NCI-H1417 treated with DMSO at 0.1 percent for 48 hours (cell line): Measurements from ENCODE around the gene TMEM236.
"Not testable (repeated sequence)": the region's sequence is repeated elsewhere in the genome, so short reads cannot be mapped to it uniquely, and the experiment has no call there.

ENCODE experiments used
- DNase-seq: peaks from one replicate; lab custom pipeline; 2025; lab: John Stamatoyannopoulos, UW

Gene TMEM236, protein sequence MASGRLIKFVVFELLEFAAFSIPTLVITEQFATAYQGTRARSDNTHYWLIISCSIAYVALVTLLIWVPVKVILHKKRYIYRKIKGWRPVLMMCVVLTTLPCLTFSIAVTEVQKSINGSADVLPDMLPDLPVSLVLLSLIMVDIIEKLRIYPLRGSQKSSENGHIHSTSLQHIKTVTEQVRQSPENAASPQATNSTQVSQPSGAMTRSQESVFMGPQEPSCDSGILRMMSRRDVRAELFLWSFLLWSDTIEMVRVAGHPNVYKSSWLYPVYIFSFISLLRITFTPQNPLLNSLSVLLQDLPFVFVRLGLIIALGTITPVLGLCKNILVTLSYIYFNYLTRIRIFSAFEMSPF

DNA sequence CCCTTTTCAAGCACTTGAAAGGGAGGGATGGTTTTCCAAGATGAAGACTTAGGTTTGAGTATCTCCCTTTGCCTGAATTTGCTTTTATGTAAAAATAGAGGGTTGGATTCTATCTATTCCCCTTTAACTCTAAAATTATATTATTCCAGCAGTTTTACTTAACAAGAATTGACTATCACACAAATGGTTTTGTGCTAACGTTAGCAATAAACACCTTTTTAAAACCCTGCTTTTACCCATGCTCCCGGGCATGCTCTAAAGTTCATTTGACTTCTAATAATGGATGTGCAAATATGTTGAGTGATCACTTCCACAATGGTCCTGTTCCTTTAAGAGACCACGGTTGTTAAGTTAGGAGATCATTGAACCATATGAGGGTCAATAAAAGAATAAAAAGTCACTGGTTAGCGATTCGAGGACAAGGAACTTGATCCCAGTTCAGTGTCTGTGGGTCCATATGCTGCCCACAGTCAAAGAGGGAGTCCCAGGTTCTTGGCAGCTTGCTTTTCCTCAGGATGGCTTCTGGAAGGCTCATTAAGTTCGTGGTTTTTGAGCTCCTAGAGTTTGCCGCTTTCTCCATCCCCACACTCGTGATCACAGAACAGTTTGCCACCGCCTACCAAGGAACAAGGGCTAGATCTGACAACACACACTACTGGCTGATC lies at the start of gene TMEM236:
Gene TMEM236, plus strand, starts transcription at position 421 of the 665 bp plus-strand sequence. Its CDS starts 95 bp downstream, at position 516.
- DNase-seq, result no peak

DNA sequence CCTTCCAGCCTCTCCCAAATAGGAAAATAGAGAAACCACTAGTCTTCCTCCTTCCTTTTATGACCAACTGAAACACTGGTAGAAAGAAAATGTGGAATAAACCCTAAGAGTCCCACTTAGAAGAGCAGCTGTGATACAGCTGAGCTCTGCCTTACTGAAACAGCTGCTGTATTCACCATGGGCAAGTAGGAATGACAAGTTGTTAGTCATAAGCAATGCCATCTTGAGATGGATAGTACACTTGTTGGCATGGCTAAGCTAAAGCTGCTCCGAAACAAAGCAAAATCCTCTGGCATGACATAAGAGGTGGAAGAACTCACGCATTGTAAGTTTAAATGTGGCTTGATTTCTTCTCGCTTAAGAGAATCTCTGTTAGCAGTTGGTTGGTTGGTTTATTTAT lies 48.3 kb upstream of the TMEM236 start:
- no peak for DNase-seq

DNA sequence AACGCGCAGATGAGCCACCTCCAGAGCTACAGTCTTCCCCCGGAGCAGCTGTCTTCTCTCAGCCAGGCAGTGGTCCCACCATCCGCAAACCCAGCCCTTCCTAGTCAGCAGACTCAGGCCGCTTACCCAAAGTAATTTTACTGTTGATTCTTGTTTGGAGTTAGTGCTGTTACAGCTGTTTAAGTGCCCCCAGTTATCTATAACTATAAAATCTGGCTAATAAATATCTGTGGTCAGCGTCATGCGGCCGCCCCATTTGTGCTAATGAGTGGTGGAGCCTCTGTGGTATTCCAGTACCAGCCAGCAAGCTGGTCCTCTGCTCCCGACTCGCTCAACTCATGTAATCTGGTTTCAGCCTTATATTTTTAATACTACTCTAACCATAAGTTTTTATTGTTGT lies 43.2 kb upstream of the TMEM236 start:
- DNase-seq, result no peak

DNA sequence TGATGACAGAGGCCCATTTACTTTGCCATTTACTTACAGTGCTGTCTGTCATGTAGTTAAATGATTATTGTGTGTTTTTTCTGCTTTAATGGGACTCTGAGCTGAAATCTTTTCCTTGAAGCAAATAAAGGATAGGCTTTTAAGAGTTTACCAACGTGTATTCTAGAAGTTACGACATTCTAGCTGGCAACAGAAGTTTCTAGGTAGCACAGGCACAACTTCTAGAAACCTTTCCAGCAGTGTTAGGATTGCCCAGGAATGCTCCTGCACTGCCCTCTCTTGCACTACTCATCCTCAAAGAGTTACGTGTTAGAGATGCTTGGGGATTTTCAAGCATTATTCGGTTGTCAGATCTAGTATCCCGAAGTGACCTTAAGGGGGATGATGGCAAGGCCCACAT lies 42.5 kb upstream of the TMEM236 start:
- no peak for DNase-seq

DNA sequence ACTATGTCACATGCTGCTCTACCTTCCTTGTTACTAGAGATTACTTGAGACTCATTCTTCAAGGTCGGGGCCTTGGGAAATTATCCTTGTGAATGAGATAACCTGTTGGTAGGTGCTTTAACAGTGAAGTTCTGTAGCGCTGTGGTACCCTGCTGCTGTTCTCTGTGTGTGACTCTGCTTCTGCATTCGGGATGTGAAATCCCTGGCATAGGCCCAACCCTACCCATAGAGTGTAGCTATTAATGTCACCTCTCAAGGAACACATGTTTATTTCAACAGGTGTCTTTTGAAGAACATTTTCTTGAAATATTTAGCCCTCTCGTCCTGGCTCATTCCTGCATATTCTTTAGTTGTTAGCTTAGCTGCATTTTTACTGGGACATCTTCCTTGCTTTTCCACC lies 41.8 kb upstream of the TMEM236 start:
- no peak for DNase-seq

DNA sequence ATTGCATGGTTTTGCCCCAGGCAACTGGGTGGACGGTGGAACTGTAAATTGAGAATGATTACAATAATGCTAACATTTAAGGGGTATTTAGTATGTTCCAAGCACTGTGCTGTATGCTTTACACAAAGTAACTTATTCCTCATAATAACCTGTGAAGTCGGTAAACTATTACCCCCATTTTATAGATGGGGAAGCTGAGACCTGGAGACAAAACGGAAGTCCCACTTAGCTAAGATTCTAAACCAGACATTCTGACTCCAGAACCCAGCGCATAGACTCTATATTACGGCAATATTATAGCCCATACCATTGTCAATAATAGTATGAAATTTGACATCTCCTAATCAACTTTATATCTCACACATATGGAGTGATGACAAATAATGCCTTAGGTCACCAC lies 39.9 kb upstream of the TMEM236 start:
- DNase-seq, result no peak

DNA sequence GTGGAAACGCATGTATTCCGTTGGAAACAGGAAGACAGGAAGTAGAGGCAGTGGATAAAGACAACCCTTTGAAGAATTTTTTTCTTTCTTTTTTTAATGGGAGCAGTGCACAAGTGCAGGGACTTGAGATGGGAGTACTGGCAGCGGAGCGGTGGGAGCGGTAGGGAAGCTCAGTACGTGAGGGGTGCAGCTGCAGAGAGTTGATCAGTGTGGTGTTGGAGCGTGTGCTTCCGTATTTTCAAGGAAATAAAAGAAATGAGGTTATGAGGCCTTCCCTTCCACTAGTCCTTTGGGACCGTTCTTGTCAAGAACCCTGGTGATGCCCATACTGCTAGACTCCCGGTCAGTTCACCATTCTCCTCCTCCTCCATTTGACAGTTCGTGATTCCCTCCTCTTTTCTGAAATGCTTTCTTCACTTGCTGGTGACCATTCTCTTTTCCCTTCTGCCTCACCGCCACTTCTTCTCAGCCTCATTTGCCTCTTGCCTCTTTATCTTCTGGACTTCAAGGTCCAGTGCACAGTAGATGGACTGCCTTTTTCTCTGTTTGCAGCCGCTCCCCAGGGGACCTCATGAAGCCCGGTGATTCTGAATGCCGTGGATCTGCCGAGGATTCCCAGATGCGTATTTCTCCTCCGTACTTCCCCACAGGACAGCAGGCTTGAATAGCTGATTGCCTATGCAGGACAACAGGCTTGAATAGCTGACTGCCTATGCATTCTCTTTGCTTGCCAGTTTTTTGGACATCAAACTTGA lies 39.1 kb upstream of the TMEM236 start:
- DNase-seq, result no peak

DNA sequence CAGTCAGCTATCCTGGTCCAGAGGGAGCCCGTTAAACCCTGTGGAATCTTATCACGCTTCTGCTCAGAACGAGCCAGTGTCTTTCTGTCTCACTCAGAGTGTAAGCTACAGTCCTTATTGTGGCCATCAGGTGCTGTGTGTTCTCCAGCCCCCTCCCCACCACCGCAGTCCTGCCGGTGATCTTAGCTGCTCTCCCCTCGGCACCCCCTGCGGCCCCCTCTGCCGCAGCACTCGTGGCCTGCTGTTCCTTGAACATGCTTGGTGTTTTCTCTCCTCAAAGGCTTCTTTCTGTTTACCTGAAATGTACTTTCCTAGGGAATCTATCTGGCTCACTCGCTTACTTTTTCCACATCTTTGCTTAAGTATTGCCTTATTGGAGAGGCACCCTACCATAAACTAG lies 38.2 kb upstream of the TMEM236 start:
- no peak for DNase-seq

DNA sequence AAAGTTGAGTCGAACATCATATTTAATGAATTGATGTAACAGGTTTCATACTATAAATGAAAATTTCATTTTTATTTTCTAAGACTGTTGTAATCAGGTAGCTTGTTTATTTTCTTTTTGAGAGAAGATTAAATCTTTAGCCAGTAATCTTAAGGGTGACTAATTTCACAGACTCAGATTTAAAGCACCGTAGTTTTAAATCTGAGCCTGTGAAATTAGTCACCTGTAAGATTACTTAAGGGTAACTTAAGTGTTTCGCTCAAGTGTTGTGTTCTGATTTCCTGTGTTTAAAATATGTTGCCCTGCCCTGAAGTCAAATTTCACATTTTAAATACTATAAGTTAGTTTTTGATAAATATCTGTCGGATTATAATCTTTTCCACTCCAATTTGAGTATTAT lies 35.8 kb upstream of the TMEM236 start:
- DNase-seq, result no peak

DNA sequence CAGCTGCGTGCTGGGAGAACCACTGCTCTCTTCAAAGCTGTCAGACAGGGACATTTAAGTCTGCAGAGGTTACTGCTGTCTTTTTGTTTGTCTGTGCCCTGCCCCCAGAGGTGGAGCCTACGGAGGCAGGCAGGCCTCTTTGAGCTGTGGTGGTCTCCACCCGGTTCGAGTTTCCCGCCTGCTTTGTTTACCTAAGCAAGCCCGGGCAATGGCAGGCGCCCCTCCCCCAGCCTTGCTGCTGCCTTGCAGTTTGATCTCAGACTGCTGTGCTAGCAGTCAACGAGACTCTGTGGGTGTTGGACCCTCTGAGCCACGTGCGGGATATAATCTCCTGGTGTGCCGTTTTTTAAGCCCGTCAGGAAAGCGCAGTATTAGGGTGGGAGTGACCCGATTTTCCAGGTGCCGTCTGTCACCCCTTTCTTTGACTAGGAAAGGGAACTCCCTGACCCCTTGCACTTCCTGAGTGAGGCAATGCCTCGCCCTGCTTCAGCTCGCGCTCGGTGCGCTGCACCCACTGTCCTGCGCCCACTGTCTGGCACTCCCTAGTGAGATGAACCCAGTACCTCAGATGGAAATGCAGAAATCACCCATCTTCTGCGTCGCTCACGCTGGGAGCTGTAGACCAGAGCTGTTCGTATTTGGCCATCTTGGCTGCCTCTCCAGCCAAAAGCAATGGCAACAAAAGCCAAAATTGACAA lies 29.5 kb upstream of the TMEM236 start:
- DNase-seq, result not testable (repeated sequence)

DNA sequence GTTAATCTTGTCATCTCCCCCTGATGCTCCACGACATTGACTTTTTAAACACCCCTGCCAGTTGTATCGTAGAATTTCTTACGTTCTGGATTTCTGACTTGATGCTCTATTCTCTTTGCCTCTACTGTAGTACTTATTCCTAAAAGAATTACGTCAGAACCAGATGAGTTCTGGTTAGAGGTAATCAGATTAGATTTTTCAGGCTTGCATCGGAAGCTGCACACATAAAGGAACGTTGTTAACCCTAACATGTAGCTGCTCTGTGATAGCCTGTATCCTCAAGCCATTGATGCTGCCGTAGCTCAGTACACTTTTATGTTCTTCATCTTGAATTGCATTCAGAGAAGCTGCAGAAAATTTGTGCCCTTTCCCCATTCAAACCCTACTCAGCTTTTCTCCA lies 26.3 kb upstream of the TMEM236 start:
- DNase-seq, result no peak

DNA sequence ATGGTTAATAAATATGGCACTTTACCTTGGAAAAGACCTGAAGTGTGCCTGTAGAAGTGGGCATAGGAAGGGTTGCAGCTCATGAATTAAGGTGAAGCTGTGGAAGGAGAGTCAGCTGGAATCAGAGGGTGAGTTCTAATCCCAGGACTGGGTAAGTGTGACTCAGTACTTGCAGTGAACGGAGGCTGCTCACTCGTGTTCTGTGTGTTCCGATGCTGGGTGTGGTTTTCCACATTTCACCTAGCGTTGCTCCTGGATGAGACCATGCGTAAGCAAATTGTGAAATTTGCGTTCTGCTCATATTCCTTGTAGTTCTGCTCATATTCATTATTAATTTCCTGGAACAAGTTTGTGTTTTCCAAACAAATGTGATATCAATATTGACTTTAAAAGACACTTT lies 22.4 kb upstream of the TMEM236 start:
- DNase-seq, result no peak

DNA sequence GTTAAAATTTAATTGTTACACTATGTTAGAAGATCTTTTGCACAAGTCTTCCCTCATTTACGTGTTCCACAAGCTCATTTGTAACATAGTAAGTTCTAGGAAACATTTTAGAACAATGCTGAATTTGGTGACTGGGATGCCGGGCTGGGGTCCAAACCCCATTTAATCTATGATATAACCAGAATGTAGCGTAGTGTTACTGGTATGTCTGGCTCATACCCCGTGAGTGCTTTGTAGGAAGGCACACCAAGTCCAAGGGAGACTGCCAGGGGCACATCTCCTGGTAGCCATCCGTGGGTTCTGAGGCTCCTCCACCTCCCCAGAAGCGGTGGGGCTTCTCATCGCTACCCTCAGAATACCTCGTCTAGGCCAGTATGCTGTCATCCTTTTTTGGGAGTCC lies 21.3 kb upstream of the TMEM236 start:
- DNase-seq, result no peak

DNA sequence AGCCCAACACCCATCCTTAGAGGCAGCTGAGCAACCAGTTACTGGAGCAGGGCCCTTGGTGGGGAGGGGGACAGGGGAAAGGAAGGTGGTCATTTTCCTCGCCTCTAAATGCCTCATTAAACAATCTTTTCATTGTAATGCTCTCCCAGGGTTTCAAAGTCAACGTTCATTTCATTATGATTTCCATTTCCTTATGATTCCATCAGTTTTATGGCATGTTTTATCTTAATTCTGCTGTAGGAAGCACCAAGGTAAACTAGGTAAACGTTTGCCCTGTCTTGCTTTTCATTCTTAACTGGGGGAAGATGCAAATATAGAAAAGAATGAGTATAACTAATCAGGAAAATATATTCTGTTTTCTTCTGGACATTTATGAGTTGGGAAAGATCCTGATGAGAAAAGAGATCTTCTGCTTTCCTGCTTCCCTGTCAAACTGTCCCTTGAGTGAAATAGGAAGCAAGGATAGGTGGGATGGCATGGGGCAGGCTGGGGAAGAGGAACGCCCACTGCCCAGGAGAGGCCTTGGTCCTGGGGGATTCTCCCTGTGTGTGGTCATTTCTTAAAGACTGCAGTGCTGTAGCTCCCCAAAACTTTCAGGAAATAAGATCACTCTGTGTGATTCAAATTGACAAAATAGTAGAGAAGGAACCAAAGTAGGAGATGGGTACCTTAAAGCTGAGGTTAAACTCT lies 20.5 kb upstream of the TMEM236 start:
- no peak for DNase-seq

DNA sequence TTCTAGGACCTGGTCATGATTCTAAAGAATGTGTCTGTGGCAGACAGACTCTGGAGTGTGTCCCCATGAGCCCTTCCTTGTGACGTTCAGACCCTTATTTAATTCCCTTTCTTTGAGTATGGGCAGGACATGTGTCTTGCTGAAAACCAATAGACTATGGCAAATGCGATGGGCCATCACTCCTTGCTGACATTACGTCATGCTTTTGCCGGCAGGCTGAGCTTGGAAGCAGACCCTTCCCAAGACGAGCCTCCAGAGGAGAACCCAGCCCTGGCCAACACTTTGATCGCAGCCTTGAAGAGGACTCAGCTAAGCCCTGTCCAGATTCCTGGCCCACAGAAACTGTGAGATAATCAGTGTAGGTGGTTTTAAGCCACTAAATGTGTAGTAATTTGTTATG lies 18.4 kb upstream of the TMEM236 start:
- no peak for DNase-seq

DNA sequence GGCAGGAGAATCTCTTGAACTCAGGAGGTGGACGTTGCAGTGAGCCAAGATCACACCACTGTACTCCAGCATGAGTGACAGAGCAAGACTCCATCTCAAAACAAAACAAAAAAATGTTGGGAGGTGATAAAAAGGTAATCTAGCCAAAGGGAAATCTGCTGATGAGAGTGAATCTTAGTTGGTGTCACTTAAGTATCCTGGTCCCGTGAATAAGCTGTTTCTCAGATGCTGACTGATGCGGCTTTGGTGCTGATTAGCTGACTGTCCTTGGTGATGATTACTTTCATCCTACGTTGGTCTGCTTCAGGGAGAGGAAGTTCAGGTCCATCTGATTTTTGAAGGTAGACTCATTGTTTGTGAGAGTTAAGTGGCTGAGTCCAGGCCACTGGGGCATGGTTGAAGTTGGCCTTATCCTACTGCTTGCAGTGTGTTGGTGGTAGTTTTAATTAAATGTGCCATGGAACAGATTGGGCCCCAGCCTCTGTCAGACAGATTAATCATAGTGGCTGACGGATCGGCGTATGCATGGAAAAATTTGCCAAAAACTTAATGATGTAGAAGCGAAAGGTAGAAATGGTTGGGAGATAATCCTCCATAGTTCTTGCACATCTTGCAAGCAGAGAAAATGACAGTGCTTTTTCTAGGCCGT lies 17.4 kb upstream of the TMEM236 start:
- no peak for DNase-seq

DNA sequence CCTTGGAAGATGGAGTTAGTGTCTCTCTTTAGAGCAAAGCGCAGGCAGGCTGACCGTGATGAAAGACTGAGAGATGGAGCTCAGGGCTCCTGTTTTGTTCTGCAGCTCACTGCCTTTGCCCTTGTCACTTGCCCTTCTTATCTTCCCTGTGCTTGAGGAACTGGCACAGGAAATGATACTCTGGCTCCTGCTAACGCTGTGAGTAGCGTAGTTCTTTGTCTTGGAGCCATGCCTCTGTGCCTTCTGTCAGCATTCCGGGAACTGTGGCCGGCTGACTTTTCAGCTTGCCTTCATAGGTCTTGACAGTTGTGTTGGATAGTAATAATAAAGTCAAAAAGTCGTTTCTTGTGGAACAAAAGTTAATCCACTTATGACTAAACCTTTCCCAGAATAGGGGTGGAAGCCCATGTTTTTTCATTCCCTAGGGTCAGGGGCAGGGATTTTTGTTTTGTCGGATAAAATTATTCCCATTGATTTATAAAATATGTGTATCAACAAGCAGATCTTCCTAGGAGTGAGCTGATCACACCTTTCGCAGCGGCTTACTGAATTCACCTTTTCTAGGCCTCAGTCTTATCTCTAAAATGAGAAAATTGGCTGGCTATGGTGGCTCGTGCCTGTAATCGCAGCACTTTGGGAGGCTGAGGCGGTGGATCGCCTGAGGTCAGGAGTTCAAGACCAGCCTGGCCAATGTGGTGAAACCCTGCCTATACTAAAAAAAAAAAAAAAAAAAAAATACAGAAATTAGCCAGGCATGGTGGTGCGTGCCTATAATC lies 16.6 kb upstream of the TMEM236 start:
- DNase-seq, result no peak

DNA sequence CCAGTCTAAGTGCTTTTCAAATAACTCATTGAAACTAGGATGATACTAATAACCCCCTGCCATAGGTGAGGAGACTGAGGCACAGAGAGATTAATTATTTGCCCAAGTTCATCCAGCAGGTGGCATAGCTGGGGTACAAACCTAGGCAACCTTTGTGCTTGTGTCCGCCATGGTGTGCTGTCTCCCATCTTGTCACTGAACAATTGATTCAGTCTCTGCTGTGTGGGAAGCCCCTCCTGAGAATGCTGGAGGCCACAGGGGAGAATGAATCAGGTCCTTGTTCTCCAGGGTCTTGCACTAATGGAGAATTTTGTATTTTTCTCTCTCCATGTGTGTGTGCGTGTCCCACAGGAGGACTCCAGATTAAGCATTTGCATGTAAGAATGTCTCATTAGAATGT lies 15.8 kb upstream of the TMEM236 start:
- DNase-seq, result no peak

DNA sequence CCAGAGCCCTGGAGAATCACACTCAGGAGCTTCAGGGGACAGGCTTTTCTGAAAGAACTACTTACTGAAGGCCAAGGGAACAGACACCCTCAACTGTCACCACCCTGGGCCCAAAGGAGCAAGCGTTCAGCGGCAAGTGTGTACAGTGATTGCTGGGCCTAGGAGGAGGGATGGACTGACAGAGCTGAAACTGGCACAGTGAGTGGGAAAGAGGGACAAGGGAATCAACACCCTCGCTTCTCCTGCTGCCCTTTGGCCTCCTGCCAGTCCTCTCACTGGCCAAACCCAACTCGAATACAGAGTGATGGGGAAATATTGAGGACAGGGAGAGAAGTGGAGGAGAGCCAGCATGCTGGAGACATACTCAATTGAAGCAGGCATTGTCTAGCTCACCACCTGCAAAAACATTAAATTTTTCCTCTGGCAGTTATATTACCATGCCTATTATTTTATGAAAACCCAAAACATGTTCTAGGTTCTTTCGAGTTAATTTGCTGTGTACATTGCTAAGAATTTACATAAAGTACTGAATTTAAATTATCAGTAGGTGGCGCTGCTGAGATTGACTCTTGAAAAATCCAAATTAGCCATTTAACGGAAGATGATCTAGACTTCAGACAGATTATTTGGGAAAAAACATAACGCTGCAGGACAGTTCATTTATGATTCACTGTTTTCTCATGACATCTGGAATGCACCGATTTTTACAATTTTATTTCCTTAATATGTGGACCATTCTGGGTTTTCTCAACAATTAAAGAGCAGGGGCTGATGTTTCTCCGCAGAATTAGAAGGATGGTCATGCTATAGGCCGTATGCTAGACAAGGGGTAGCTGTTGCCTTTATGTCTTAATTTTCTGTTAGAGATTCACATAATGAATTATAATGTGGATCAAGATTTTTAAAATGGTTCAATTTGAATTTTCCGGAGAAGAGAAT lies 14.7 kb upstream of the TMEM236 start:
- no peak for DNase-seq
